OCI-LY1 (cell line): ENCODE measurements around the gene SALL4.
"Not testable (repeated sequence)": the region's sequence is repeated elsewhere in the genome, so short reads cannot be mapped to it uniquely, and the experiment has no call there.

Experiments used
- H2AFZ ChIP-seq: fragments of 200-600 bp; sonication (generic), shearing (Covaris generic); 2 replicates; pipeline ENCODE4 v1.6.0; 2014; ENCODE audit warnings: antibody characterized with exemption, mild to moderate bottlenecking, low read length
- H3F3A ChIP-seq: fragments of 200-600 bp; sonication (generic), shearing (Covaris generic); 2 replicates; pipeline ENCODE4 v1.6.0; 2014; ENCODE audit warnings: mild to moderate bottlenecking, antibody characterized with exemption, low read length, moderate library complexity; ENCODE audit not compliant: insufficient read depth
- H3K27ac ChIP-seq: fragments of 200-600 bp; sonication (generic); 2 replicates; pipeline ENCODE4 v1.5.1; 2014; ENCODE audit warnings: low read length, mixed run types, mild to moderate bottlenecking, low read depth; ENCODE audit not compliant: poor library complexity, severe bottlenecking
- H3K27me3 ChIP-seq: fragments of 200-600 bp; sonication (generic); 2 replicates; pipeline ENCODE4 v1.6.0; 2014; ENCODE audit warnings: antibody characterized with exemption, mild to moderate bottlenecking, low read length, moderate library complexity; ENCODE audit not compliant: insufficient read depth
- H3K36me3 ChIP-seq: fragments of 200-600 bp; sonication (generic); 2 replicates; pipeline ENCODE4 v1.6.1; 2014; ENCODE audit warnings: mild to moderate bottlenecking, antibody characterized with exemption, low read length, moderate library complexity, mixed read lengths; ENCODE audit not compliant: insufficient read depth
- H3K4me1 ChIP-seq: fragments of 200-600 bp; sonication (generic); 2 replicates; pipeline ENCODE4 v1.5.1; 2014; ENCODE audit warnings: mild to moderate bottlenecking, low read length, moderate library complexity; ENCODE audit not compliant: insufficient read depth, severe bottlenecking
- H3K4me2 ChIP-seq: fragments of 200-600 bp; sonication (generic), shearing (Covaris generic); 2 replicates; pipeline ENCODE4 v1.6.1; 2014; ENCODE audit warnings: low read length
- H3K4me3 ChIP-seq: fragments of 200-600 bp; sonication (generic); 2 replicates; pipeline ENCODE4 v1.5.1; 2014; ENCODE audit warnings: low read length, low read depth, mild to moderate bottlenecking, mixed read lengths; ENCODE audit not compliant: poor library complexity, severe bottlenecking
- H3K79me2 ChIP-seq: fragments of 200-600 bp; shearing (Covaris generic); 2 replicates; pipeline ENCODE4 v1.6.1; 2016; ENCODE audit warnings: mixed run types, low read length, mixed read lengths; ENCODE audit not compliant: insufficient read depth
- H3K9ac ChIP-seq: fragments of 200-600 bp; sonication (generic), shearing (Covaris generic); 2 replicates; pipeline ENCODE4 v1.6.1; 2014; ENCODE audit warnings: mild to moderate bottlenecking, low read length, mixed read lengths
- H3K9me2 ChIP-seq: fragments of 200-600 bp; sonication (generic), shearing (Covaris generic); 2 replicates; pipeline ENCODE4 v1.6.1; 2014; ENCODE audit warnings: low read depth, mild to moderate bottlenecking, low read length, mixed read lengths
- H3K9me3 ChIP-seq: fragments of 200-600 bp; shearing (Covaris generic); 2 replicates; pipeline ENCODE4 v1.6.1; 2014; ENCODE audit warnings: low read length, mixed read lengths
- H4K20me1 ChIP-seq: fragments of 200-600 bp; sonication (generic), shearing (Covaris generic); 2 replicates; pipeline ENCODE4 v1.6.0; 2016; ENCODE audit warnings: mild to moderate bottlenecking, low read length; ENCODE audit not compliant: insufficient read depth
- EZH2 ChIP-seq: fragments of 200-600 bp; sonication (generic), shearing (Covaris generic); IDR thresholded peaks from 2 replicates; pipeline ENCODE4 v1.8.0; 2017; ENCODE audit warnings: borderline replicate concordance, mixed run types, mild to moderate bottlenecking, antibody characterized with exemption, low read length, moderate library complexity, mixed read lengths
- TF ChIP-seq, protein P1 (sequence below): fragments of 200-600 bp; sonication (generic), shearing (Covaris generic); IDR thresholded peaks from 2 replicates; pipeline ENCODE4 v1.5.1; 2017; ENCODE audit warnings: mild to moderate bottlenecking, antibody characterized with exemption, low read length, moderate library complexity, mixed read lengths

SALL4 gene

GRCh38 chr20:51828762-51829161, 26.4 kb upstream of the SALL4 start:
- no peak overlapping the region for H3K9ac ChIP-seq
- H3F3A ChIP-seq, result no peaks in the 10 kb centered on the region
- H3K9me2 ChIP-seq, result no peaks in the 10 kb centered on the region
- H3K36me3 ChIP-seq, result no peaks in the 10 kb centered on the region
- H2AFZ ChIP-seq, result no peak overlapping the region
- H3K79me2 ChIP-seq, result no peaks in the 10 kb centered on the region
- H3K27me3 ChIP-seq, result peaks cover 4% of the 10 kb centered on the region; the same call in 1 of the 2 replicates
- H3K4me2 ChIP-seq, result no peak overlapping the region
- no peak overlapping the region for H3K27ac ChIP-seq
- TF ChIP-seq, protein P1, sequence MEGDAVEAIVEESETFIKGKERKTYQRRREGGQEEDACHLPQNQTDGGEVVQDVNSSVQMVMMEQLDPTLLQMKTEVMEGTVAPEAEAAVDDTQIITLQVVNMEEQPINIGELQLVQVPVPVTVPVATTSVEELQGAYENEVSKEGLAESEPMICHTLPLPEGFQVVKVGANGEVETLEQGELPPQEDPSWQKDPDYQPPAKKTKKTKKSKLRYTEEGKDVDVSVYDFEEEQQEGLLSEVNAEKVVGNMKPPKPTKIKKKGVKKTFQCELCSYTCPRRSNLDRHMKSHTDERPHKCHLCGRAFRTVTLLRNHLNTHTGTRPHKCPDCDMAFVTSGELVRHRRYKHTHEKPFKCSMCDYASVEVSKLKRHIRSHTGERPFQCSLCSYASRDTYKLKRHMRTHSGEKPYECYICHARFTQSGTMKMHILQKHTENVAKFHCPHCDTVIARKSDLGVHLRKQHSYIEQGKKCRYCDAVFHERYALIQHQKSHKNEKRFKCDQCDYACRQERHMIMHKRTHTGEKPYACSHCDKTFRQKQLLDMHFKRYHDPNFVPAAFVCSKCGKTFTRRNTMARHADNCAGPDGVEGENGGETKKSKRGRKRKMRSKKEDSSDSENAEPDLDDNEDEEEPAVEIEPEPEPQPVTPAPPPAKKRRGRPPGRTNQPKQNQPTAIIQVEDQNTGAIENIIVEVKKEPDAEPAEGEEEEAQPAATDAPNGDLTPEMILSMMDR, result no peak
- no peak for TF ChIP-seq EZH2
- no peaks in the 10 kb centered on the region for H4K20me1 ChIP-seq
- H3K4me3 ChIP-seq, result no peak overlapping the region
- H3K9me3 ChIP-seq, result no peaks in the 10 kb centered on the region
- no peaks in the 10 kb centered on the region for H3K4me1 ChIP-seq

DNA sequence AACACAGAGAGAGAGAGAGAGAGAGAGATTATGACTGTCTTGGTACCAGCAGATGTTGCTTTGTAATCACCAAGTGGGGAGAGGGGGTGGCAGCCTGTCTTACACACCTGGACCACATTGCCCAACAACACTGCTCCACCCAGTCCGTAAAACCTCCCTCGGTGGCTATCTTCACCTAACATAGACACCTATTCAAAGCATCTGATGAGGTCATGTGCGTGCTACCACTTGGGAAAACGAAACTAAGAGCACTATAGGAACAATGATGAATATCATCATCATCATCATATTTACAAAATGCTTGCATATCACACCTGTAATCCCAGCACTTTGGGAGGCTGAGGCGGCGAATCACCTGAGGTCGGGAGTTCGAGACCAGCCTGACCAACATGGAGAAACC, 24.1 kb upstream of the SALL4 start:
- no peaks in the 10 kb centered on the region for H3K9me3 ChIP-seq
- TF ChIP-seq EZH2, result no peak
- TF ChIP-seq, protein P1, result no peak
- no peak overlapping the region for H3K9ac ChIP-seq
- no peak overlapping the region for H3K27ac ChIP-seq
- no peak overlapping the region for H3K4me3 ChIP-seq
- no peaks in the 10 kb centered on the region for H3K9me2 ChIP-seq
- H3K4me2 ChIP-seq, result no peak overlapping the region
- no peaks in the 10 kb centered on the region for H3F3A ChIP-seq
- no peaks in the 10 kb centered on the region for H4K20me1 ChIP-seq
- H2AFZ ChIP-seq, result no peak overlapping the region
- H3K4me1 ChIP-seq, result no peaks in the 10 kb centered on the region
- H3K79me2 ChIP-seq, result no peaks in the 10 kb centered on the region
- no peaks in the 10 kb centered on the region for H3K36me3 ChIP-seq
- H3K27me3 ChIP-seq, result peaks cover 4% of the 10 kb centered on the region; the same call in 1 of the 2 replicates

GRCh38 chr20:51818479-51819008, 16.2 kb upstream of the SALL4 start:
- no peaks in the 10 kb centered on the region for H3K36me3 ChIP-seq
- H3K9me2 ChIP-seq, result no peaks in the 10 kb centered on the region
- no peak overlapping the region for H3K27ac ChIP-seq
- no peak overlapping the region for H3K4me3 ChIP-seq
- H4K20me1 ChIP-seq, result no peaks in the 10 kb centered on the region
- no peaks in the 10 kb centered on the region for H3F3A ChIP-seq
- TF ChIP-seq EZH2, result no peak
- TF ChIP-seq, protein P1, result no peak
- H3K27me3 ChIP-seq, result no peaks in the 10 kb centered on the region
- no peaks in the 10 kb centered on the region for H3K4me1 ChIP-seq
- no peak overlapping the region for H3K9ac ChIP-seq
- no peak overlapping the region for H2AFZ ChIP-seq
- no peak overlapping the region for H3K4me2 ChIP-seq
- H3K9me3 ChIP-seq, result no peaks in the 10 kb centered on the region
- no peaks in the 10 kb centered on the region for H3K79me2 ChIP-seq

DNA sequence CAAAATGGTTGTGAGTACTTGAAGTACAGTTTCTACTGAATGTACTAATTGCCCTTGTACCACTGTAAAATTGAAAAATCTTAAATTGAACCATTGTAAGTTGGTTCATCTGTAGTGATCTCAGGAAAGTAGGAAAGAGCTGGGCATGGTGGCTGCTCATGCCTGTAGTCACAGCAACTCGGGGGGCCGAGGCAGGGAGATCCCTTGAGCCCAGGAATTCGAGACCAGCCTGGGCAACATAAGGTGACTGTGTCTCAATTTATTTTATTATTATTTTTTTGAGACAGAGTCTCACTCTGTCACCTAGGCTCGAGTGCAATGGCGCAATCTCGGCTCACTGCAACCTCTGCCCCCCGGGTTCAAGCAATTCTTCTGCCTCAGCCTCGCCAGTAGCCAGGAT, 14.5 kb upstream of the SALL4 start:
- H3K9ac ChIP-seq, H3K4me1 ChIP-seq, H3K4me3 ChIP-seq: not testable (repeated sequence)

More for the DNA sequence above, 14.5 kb upstream of the SALL4 start:
- H3F3A ChIP-seq, H3K4me2 ChIP-seq, H3K27ac ChIP-seq, H3K9me2 ChIP-seq, H3K36me3 ChIP-seq, H3K79me2 ChIP-seq, H4K20me1 ChIP-seq, H3K27me3 ChIP-seq, H3K9me3 ChIP-seq, H2AFZ ChIP-seq: not testable (repeated sequence)
